HepG2 (cell line): ENCODE measurements around the gene RB1. TPM values are rescaled to one million over a fixed set of nuclear protein-coding genes. Genes with fewer than 3 reads are reported as not detected.

ENCODE experiments used
- ATAC-seq: fragments of 200-7000 bp; cut with Tn5 transposase; 3 replicates; pipeline ENCODE4 v1.9.1; 2020; ENCODE audit warnings: mild to moderate bottlenecking, moderate library complexity
- BruUV-seq: library from RNA; stranded (reverse); fragments of 400-500 nt; replicated peaks from 2 replicates; lab custom pipeline; 2021; lab: Mats Ljungman, UMichigan
- CTCF ChIA-PET: fragments of 300-600 bp; formaldehyde crosslinking; extraction: SDS; loops from one replicate; lab custom pipeline; 2021; ENCODE audit warnings: low total read pairs, inconsistent platforms, low intra/inter-chr PET ratio; lab: Yijun Ruan, JAX
- POLR2A ChIA-PET: fragments of 350-600 bp; sonication (Branson Sonifier 250); formaldehyde crosslinking; loops from one replicate; lab custom pipeline; 2020; ENCODE audit warnings: antibody characterized with exemption, inconsistent platforms; lab: Yijun Ruan, JAX
- DNase-seq: peaks from one replicate; pipeline ENCODE4 v3.0.0-alpha.2; 2015; ENCODE audit warnings: low spot score
- FAIRE-seq: peaks from 3 replicates; lab custom pipeline; 2011; peaks lifted over from hg19 to GRCh38; lab: Jason Lieb, UNC
- H2AFZ ChIP-seq: one replicate; pipeline ENCODE4 v1.6.1; 2011; ENCODE audit warnings: low read length, inconsistent platforms
- H3K27ac ChIP-seq: fragments of 300-600 bp; 3 replicates; pipeline ENCODE4 v1.8.0; 2011; ENCODE audit warnings: mixed run types, mild to moderate bottlenecking, mixed read lengths, low read length, inconsistent platforms; ENCODE audit not compliant: insufficient read depth; ENCODE audit errors: extremely low read length
- H3K27me3 ChIP-seq, 2 experiments: fragments of 200-600 bp in 1 of 2; 2 replicates in 1 of 2; 3 replicates in 1 of 2; pipeline versions ENCODE4 v1.6.0 to v1.8.0; 2011; ENCODE audit warnings: low read length in 2 of 2, mild to moderate bottlenecking in 2 of 2, moderate library complexity in 2 of 2, inconsistent platforms in 1 of 2; ENCODE audit not compliant: insufficient read depth in 2 of 2, control insufficient read depth in 1 of 2
- H3K36me3 ChIP-seq, 2 experiments: fragments of 200-600 bp in 1 of 2; replicated peaks in 1 of 2; 2 replicates in 1 of 2; 3 replicates in 1 of 2; pipeline versions ENCODE4 v1.5.1 to v1.8.0; 2011; ENCODE audit warnings: low read length in 2 of 2, inconsistent platforms in 1 of 2; ENCODE audit not compliant: insufficient read depth in 2 of 2, control insufficient read depth in 1 of 2
- H3K4me1 ChIP-seq: 2 replicates; pipeline ENCODE4 v1.5.1; 2012; ENCODE audit warnings: low read length, inconsistent platforms; ENCODE audit not compliant: insufficient read depth
- H3K4me2 ChIP-seq: 2 replicates; pipeline ENCODE4 v1.6.0; 2011; ENCODE audit warnings: low read depth, low read length, inconsistent platforms
- H3K4me3 ChIP-seq, 3 experiments: fragments of 200-600 bp in 1 of 3; sonication (generic), shearing (Covaris generic) in 1 of 3; replicated peaks in 1 of 3; 2 replicates each; pipeline ENCODE4 v1.5.1; 2011 to 2016; ENCODE audit warnings: low read length in 3 of 3, inconsistent platforms in 2 of 3, low read depth in 2 of 3, mild to moderate bottlenecking in 2 of 3, control low read depth in 1 of 3, mixed read lengths in 1 of 3; ENCODE audit not compliant: insufficient read depth in 1 of 3
- H3K79me2 ChIP-seq: one replicate; pipeline ENCODE4 v1.6.1; 2011; ENCODE audit warnings: low read length, inconsistent platforms; ENCODE audit not compliant: insufficient read depth
- H3K9ac ChIP-seq: 2 replicates; pipeline ENCODE4 v1.6.0; 2011; ENCODE audit warnings: mild to moderate bottlenecking, low read depth, low read length, inconsistent platforms; ENCODE audit not compliant: insufficient read depth
- H3K9me3 ChIP-seq: 2 replicates; pipeline ENCODE4 v1.5.1; 2012; ENCODE audit warnings: mild to moderate bottlenecking, low read length
- H4K20me1 ChIP-seq: 2 replicates; pipeline ENCODE4 v1.6.0; 2011; ENCODE audit warnings: inconsistent platforms, mild to moderate bottlenecking, low read length, moderate library complexity; ENCODE audit not compliant: insufficient read depth
- ATAD3A ChIP-seq: sonication (generic); formaldehyde crosslinking; IDR thresholded peaks from 2 replicates; pipeline ENCODE4 v1.4.0; 2020; ENCODE audit warnings: missing genetic modification reagents
- FOXC1 ChIP-seq: sonication (generic); formaldehyde crosslinking; IDR thresholded peaks from 2 replicates; pipeline ENCODE4 v1.8.0; 2022; ENCODE audit warnings: mild to moderate bottlenecking, missing genetic modification reagents, borderline replicate concordance
- HDAC1 ChIP-seq: sonication (generic); formaldehyde crosslinking; IDR thresholded peaks from 2 replicates; pipeline ENCODE4 v1.5.1; 2020; ENCODE audit warnings: mild to moderate bottlenecking, missing genetic modification reagents
- IKZF5 ChIP-seq: IDR thresholded peaks from 2 replicates; pipeline ENCODE4 v1.6.1; 2018; ENCODE audit warnings: missing genetic modification reagents, mild to moderate bottlenecking, missing compliant biosample characterization
- MTA3 ChIP-seq: sonication (generic); formaldehyde crosslinking; IDR thresholded peaks from 2 replicates; pipeline ENCODE4 v1.4.0; 2020; ENCODE audit warnings: missing genetic modification reagents
- SMYD3 ChIP-seq: sonication (generic); formaldehyde crosslinking; IDR thresholded peaks from 2 replicates; pipeline ENCODE4 v1.8.1; 2023; ENCODE audit warnings: mild to moderate bottlenecking, missing genetic modification reagents
- TBP ChIP-seq: sonication (generic); formaldehyde crosslinking; IDR thresholded peaks from 2 replicates; pipeline ENCODE4 v1.5.0; 2020; ENCODE audit warnings: missing genetic modification reagents
- ZBTB7B ChIP-seq: sonication (generic); formaldehyde crosslinking; IDR thresholded peaks from 2 replicates; pipeline ENCODE4 v1.4.0; 2020; ENCODE audit warnings: missing genetic modification reagents
- ZHX2 ChIP-seq, 2 experiments: sonication (generic) in 1 of 2; formaldehyde crosslinking in 1 of 2; IDR thresholded peaks; 2 replicates each; pipeline versions ENCODE4 v1.6.1 to v1.9.0; 2014 to 2022; ENCODE audit warnings: antibody characterized with exemption in 1 of 2, borderline replicate concordance in 1 of 2, inconsistent platforms in 1 of 2, low read depth in 1 of 2, missing genetic modification reagents in 1 of 2
- ZNF572 ChIP-seq: sonication (generic); formaldehyde crosslinking; IDR thresholded peaks from 2 replicates; pipeline ENCODE4 v1.5.1; 2020; ENCODE audit warnings: mild to moderate bottlenecking, missing genetic modification reagents
- ZNF740 ChIP-seq: sonication (generic); formaldehyde crosslinking; IDR thresholded peaks from 2 replicates; pipeline ENCODE4 v1.4.0; 2020; ENCODE audit warnings: missing genetic modification reagents
- WGBS: methylation state at CpG from one replicate; pipeline ENCODE4 v1.1.6; 2017; ENCODE audit warnings: low lambda C conversion rate; 5-methylcytosine and 5-hydroxymethylcytosine counted together
- in situ Hi-C: cut with HindIII; loops from 2 replicates; pipeline ENCODE4 v1.10.0; 2017; ENCODE audit warnings: low pct_unique_long_range_greater_than_20kb; ENCODE audit not compliant: extremely low pct_ligation_motif_present
- intact Hi-C: fragments of 100-400 bp; cut with micrococcal nuclease; formaldehyde crosslinking; loops from one replicate; pipeline ENCODE4 v1.10.0; 2022; ENCODE audit not compliant: unreplicated experiment
- polyA plus RNA-seq, 8 experiments: library from polyadenylated mRNA; depleted of rRNA in 3 of 8; stranded (reverse) in 7 of 8; unstranded in 1 of 8; fragments of >200 nt; fragmentation: Illumina TruSeq in 4 of 8; extraction: Trizol in 4 of 8; gene quantifications; 2 replicates each; pipeline versions ENCODE4 v1.2.1 to v1.2.3, GENCODE V29; 2011 to 2016; ENCODE audit warnings: low read depth in 4 of 8, missing spikeins in 1 of 8, mixed read lengths in 1 of 8; ENCODE audit not compliant: insufficient read depth in 1 of 8
- total RNA-seq, 5 experiments: library from RNA; depleted of rRNA; stranded (reverse); fragments of >200 nt; fragmentation: Illumina TruSeq; extraction: Trizol; gene quantifications; 2 replicates each; pipeline ENCODE4 v1.2.3, GENCODE V29; 2016; ENCODE audit warnings: low read depth in 1 of 5

RB1 gene
- total and polyA plus RNA-seq, 2 of the 13 experiments (the other 11 are each of a cell fraction or from before 2014, with no cell fraction given) = 15.6 to 23.7 TPM

GRCh38 chr13:48492470-48493065, 189.0 kb downstream of the RB1 start:
- intact Hi-C loops (no loop called here), in situ Hi-C loops (no loop called here)
- DNase-seq (no peak), ATAC-seq (no peak), FAIRE-seq (no peak)
- no peak for TF ChIP-seq ATAD3A (CRISPR knock-in tag)
- no peak for TF ChIP-seq HDAC1
- no peak for TF ChIP-seq SMYD3 (CRISPR knock-in tag)
- TF ChIP-seq IKZF5 (CRISPR knock-in tag) = no peak
- TF ChIP-seq ZNF572 = no peak
- no peak for TF ChIP-seq TBP (CRISPR knock-in tag)
- no peak for TF ChIP-seq ZBTB7B (CRISPR knock-in tag)
- no peak for TF ChIP-seq MTA3 (CRISPR knock-in tag)
- no peak for TF ChIP-seq FOXC1 (CRISPR knock-in tag)
- no peak for TF ChIP-seq ZHX2 (IDR thresholded peaks at IDR 0.05; ENCODE audit: low read depth)
- TF ChIP-seq ZHX2 (CRISPR knock-in tag; IDR thresholded peaks at IDR 0.05; ENCODE audit: borderline replicate concordance) = no peak
- no peak for TF ChIP-seq ZNF740 (CRISPR knock-in tag)
- Histone ChIP-seq H3K4me3 (no peak overlapping the region), H2AFZ (no peak overlapping the region), H3K27me3 (no peaks in the 10 kb centered on the region), H3K4me2 (no peak overlapping the region), H3K27ac (no peak overlapping the region), H3K4me1 (peaks cover 19% of the 10 kb centered on the region), H3K9me3 (no peaks in the 10 kb centered on the region), H3K36me3 (no peaks in the 10 kb centered on the region), H3K9ac (no peak overlapping the region), H4K20me1 (no peaks in the 10 kb centered on the region), H3K79me2 (no peaks in the 10 kb centered on the region)
- WGBS = 94% methylated on average over 16 of the region's 16 CpGs
- BruUV-seq = no TSS peak
- ChIA-PET POLR2A (interaction anchor here (0.7 kb wide), 1 partner anchor 40 kb away, joined by 3 read pairs; the partner anchor contains the start of gene RCBTB2), CTCF (no interaction called here)
